ENCODE data around the gene EPB41L5. TPM values are rescaled to one million over a fixed set of nuclear protein-coding genes. Genes with fewer than 3 reads are reported as not detected.
"Not testable (repeated sequence)": the region's sequence is repeated elsewhere in the genome, so short reads cannot be mapped to it uniquely, and the experiment has no call there.

EPB41L5 gene
- total and polyA plus RNA-seq, 3 donors from 2014 or later = 56.8 to 73.6 (median 62.7) TPM

DNA sequence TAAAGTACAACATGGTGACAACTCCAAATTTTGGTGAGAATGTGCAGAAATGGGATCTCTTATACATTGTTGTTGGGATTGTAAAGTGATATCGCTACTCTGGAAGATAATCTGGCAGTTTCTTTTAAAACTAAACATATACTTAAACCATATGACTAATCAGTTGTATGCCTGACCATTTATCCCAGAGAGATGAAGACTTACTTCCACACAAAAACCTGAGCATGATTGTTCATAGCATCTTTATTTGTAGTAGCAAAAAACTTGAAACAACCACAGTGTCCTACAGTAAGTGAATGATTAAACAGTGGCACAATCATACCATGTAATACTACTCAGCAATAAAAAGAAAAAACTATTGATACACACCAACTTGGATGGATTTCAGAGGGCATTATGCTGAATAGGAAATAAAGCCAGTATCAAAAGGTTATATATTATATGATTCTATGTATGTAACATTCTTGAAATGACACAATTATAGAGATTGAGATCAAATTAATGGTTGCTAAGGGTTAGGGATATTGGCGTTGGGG lies 47.3 kb downstream of the EPB41L5 start:
- Histone ChIP-seq H3K4me1 (no peaks in the 10 kb centered on the region), H3K36me3 (ENCODE audit: low read depth, missing control alignments) (no peaks in the 10 kb centered on the region), H3K27ac (no peak overlapping the region), H3K27me3 (no peaks in the 10 kb centered on the region), H3K9me3 (no peaks in the 10 kb centered on the region), H3K4me3 (no peak overlapping the region)
- no peak for DNase-seq
- intact Hi-C loops (cut with DNase I; ENCODE audit: low total_unique reads) = no loop called here
- WGBS, 2 donors = 91 to 97% methylated on average over 2 of the region's 2 CpGs
- TF ChIP-seq, protein P1, sequence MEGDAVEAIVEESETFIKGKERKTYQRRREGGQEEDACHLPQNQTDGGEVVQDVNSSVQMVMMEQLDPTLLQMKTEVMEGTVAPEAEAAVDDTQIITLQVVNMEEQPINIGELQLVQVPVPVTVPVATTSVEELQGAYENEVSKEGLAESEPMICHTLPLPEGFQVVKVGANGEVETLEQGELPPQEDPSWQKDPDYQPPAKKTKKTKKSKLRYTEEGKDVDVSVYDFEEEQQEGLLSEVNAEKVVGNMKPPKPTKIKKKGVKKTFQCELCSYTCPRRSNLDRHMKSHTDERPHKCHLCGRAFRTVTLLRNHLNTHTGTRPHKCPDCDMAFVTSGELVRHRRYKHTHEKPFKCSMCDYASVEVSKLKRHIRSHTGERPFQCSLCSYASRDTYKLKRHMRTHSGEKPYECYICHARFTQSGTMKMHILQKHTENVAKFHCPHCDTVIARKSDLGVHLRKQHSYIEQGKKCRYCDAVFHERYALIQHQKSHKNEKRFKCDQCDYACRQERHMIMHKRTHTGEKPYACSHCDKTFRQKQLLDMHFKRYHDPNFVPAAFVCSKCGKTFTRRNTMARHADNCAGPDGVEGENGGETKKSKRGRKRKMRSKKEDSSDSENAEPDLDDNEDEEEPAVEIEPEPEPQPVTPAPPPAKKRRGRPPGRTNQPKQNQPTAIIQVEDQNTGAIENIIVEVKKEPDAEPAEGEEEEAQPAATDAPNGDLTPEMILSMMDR (IDR thresholded peaks at IDR 0.05) = no peak
- TF ChIP-seq POLR2A (IDR thresholded peaks at IDR 0.05) = no peak

DNA sequence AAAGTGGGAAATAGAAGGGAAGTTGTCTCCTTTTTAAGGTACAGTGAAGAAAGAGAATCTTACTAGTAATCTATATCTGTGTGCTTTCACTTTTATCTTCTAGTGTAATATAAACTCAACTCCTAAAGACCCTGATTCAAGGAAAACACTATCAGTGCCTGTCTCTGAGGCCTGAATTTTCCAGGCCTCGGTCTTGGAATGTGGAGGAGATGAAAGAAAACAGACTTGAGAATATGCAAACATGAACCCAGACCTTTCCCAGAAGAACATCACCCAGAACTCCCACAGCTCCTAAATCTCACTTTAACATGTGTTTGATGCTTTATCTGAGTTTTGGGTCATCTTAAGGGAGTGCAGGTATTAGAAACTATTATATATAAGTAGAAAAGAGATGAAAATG lies 51.8 kb downstream of the EPB41L5 start:
- 43 to 64% methylated on average over 1 of the region's 1 CpG for WGBS, 2 donors
- no peak for TF ChIP-seq POLR2A (IDR thresholded peaks at IDR 0.05)
- TF ChIP-seq, protein P1 (IDR thresholded peaks at IDR 0.05) = no peak
- Histone ChIP-seq H3K27ac (no peak overlapping the region), H3K9me3 (no peaks in the 10 kb centered on the region), H3K36me3 (ENCODE audit: low read depth, missing control alignments) (no peaks in the 10 kb centered on the region), H3K27me3 (no peaks in the 10 kb centered on the region), H3K4me3 (no peak overlapping the region), H3K4me1 (no peaks in the 10 kb centered on the region)
- no peak for DNase-seq
- intact Hi-C loops (cut with DNase I; ENCODE audit: low total_unique reads) = no loop called here

DNA sequence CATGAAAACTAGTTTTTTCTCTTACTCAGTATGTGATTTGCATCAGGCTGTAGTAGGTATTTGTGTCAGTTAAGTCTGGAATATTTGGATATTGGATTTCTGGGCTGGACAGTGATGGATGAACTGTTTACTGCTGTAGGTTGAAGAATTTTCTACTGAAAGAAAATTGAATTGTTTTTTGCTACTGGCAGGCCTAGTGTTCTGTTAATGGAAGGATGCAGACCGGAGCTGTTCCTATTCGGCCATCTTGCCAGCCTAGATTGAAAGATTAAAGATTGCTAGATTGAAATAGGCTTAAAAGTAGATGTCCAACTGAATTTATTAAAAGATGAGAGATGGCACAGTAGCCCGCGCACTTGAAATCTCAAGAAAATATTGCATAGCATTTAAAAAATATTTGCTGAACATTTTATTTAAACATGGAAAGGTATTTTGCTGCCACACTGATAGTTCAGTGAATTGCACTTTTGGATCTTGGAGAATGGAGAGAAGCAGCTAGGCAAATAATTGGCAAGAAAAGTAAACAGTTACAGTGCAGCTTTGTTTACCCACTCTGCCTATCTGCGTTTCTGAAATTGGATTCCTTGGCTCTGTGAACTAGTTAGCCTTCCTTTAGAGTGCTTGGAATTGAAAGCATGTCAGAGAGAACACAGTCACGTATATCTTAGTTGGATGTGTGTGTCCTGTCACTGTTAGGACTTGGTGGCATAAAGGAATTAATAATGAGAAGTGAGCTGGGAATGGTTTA lies 54.1 kb downstream of the EPB41L5 start:
- TF ChIP-seq, protein P1 (IDR thresholded peaks at IDR 0.05) = no peak
- no peak for TF ChIP-seq POLR2A (IDR thresholded peaks at IDR 0.05)
- H3K27ac ChIP-seq = no peak overlapping the region
- intact Hi-C loops (cut with DNase I; ENCODE audit: low total_unique reads) = no loop called here

DNA sequence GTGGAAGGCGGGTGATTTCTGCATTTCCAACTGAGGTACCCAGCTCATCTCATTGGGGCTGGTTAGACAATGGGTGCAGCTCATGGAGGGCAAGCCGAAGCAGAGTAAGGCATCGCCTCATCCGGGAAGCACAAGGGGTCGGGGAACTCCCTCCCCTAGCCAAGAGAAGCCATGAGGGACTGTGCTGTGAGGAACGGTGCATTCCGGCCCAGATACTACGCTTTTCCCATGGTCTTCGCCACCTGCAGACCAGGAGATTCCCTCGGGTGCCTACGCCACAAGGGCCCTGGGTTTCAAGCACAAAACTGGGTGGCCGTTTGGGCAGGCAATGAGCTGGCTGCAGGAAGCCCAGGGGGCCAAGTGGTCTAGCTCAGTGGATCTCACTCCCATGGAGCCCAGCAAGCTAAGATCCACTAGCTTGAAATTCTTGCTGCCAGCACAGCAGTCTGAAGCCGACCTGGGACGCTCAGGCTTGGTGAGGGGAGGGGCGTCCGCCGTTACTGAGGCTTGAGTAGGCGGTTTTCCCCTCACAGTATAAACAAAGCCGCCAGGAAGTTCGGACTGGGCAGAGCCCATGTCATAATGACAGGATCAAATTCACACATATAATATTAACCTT lies 55.3 kb downstream of the EPB41L5 start:
- H3K27ac ChIP-seq; H3K4me3 ChIP-seq; H3K4me1 ChIP-seq; intact Hi-C loops (cut with DNase I; ENCODE audit: low total_unique reads); H3K36me3 ChIP-seq (ENCODE audit: low read depth, missing control alignments); DNase-seq; H3K27me3 ChIP-seq; H3K9me3 ChIP-seq: not testable (repeated sequence)
- 97% methylated on average over 17 to 20 of the region's 20 CpGs for WGBS, 2 donors

More for the DNA sequence above, 54.1 kb downstream of the EPB41L5 start:
- H3K9me3 ChIP-seq = no peaks in the 10 kb centered on the region
- H3K4me3 ChIP-seq = no peak overlapping the region
- H3K27me3 ChIP-seq = no peaks in the 10 kb centered on the region
- no peak for DNase-seq
- no peaks in the 10 kb centered on the region for H3K4me1 ChIP-seq
- H3K36me3 ChIP-seq (ENCODE audit: low read depth, missing control alignments) = no peaks in the 10 kb centered on the region
- 70 to 74% methylated on average over 6 of the region's 6 CpGs for whole genome bisulfite sequencing, 2 donors

DNA sequence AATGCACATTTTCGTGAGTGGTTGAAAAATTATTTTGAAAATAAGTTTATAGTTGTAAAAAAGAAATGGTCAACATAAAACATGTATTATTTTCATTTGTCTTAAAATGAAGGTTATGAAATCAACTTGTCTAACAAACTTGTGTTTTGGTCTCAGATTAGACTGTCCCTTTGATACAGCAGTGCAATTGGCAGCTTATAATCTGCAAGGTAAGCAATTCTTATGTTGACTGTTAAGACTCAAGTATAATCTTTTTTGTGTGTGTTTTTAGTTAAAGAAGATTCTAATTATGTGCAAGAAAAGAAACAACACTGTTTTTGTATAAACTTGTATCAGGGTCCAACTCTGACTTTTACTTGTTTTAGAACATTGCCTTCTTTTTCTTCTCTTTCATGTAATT lies 62.7 kb downstream of the EPB41L5 start:
- 91 to 92% methylated on average over 1 of the region's 1 CpG for WGBS, 2 donors
- TF ChIP-seq POLR2A (IDR thresholded peaks at IDR 0.05) = no peak
- TF ChIP-seq, protein P1 (IDR thresholded peaks at IDR 0.05) = no peak
- H3K4me3 ChIP-seq = no peak overlapping the region
- intact Hi-C loops (cut with DNase I; ENCODE audit: low total_unique reads) = no loop called here
- DNase-seq = no peak
- no peaks in the 10 kb centered on the region for H3K9me3 ChIP-seq
- H3K4me1 ChIP-seq = no peaks in the 10 kb centered on the region
- no peaks in the 10 kb centered on the region for H3K36me3 ChIP-seq (ENCODE audit: low read depth, missing control alignments)
- H3K27ac ChIP-seq = no peak overlapping the region
- H3K27me3 ChIP-seq = no peaks in the 10 kb centered on the region

Data from testis (tissue), 3 donors.